Spinal cord (tissue), 10 donors: ENCODE results near the gene CHN2. TPM values are rescaled to one million over a fixed set of nuclear protein-coding genes. Genes with fewer than 3 reads are reported as not detected.

Experiments
- DNase-seq, 6 donors: peaks; one replicate each; pipeline versions ENCODE4 v3.0.0 to v3.0.0-alpha.2; 2013 to 2015; ENCODE audit warnings: low spot score in 6 of 6, low read depth in 4 of 6
- H3K27ac ChIP-seq: one replicate; pipeline ENCODE4 v1.5.1; 2013; ENCODE audit warnings: low read depth, low read length, control low read depth
- H3K27me3 ChIP-seq: one replicate; pipeline ENCODE4 v1.6.1; 2013; ENCODE audit warnings: low read length; ENCODE audit not compliant: control insufficient read depth, insufficient read depth
- H3K36me3 ChIP-seq: one replicate; pipeline ENCODE4 v1.6.1; 2013; ENCODE audit warnings: low read length; ENCODE audit not compliant: control insufficient read depth, insufficient read depth
- H3K4me1 ChIP-seq: one replicate; pipeline ENCODE4 v1.6.1; 2013; ENCODE audit warnings: low read length; ENCODE audit not compliant: control insufficient read depth, insufficient read depth
- H3K4me3 ChIP-seq: one replicate; pipeline ENCODE4 v1.5.1; 2013; ENCODE audit warnings: low read depth, low read length, control low read depth
- H3K9me3 ChIP-seq: one replicate; pipeline ENCODE4 v1.6.1; 2013; ENCODE audit warnings: low read length; ENCODE audit not compliant: control insufficient read depth, insufficient read depth
- WGBS: methylation state at CpG from one replicate; pipeline ENCODE4 v1.1.5; 2013; ENCODE audit warnings: missing lambda C conversion rate; ENCODE audit not compliant: insufficient coverage; 5-methylcytosine and 5-hydroxymethylcytosine counted together
- polyA plus RNA-seq, 2 donors: library from polyadenylated mRNA; unstranded; fragments of 120-200 nt; gene quantifications; one replicate each; pipeline ENCODE4 v1.2.1, GENCODE V29; 2013; ENCODE audit not compliant: insufficient read length in 2 of 2
- total RNA-seq, 2 donors: library from RNA; depleted of rRNA in 1 of 2; stranded (reverse); fragments of 120-200 nt in 1 of 2; fragments of >200 nt in 1 of 2; gene quantifications; one replicate each; pipeline versions ENCODE4 v1.2.3 to v1.2.4, GENCODE V29; 2013 to 2014
- donor health status: healthy.

CHN2 gene
- total and polyA plus RNA-seq, 4 donors, result 17.9 to 30.5 (median 21.4) TPM

DNA sequence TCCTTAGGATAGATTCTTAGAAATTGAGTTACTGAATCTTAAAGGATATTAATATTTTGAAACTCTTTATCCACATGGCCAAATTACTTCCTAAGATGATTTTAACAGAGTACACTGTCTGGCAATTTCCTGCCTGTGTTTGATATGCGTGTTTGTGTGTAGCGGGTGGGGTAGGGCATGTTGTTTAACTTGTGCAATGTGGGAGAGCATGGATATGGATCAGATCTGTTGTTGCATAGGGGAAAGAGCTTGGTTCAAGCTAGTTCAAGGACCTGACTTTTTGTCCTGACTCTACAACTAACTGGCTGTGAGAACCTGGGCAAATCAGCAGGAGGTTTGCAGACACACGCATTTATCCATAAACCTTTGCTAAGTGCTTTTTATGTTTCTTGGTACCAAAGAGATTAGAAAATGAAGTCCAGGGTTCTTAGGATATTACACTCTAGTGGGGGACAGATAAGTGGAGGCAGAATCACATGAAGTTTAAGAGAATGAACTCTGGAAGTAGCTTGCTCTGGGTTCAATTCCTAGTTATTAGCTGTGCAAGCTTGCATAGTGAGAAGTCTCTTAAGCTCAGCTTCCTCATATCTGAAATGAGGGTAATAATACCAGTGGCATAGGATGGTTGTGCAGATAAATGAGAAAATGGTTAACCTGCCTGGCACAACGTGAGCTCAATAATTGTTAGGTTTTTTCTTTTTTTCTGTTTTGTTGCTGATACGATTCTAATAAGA, 272.8 kb downstream of the CHN2 start:
- Histone ChIP-seq H3K4me1 (no peaks in the 10 kb centered on the region), H3K36me3 (no peaks in the 10 kb centered on the region)
- 92% methylated on average over 2 of the region's 5 CpGs for WGBS

DNA sequence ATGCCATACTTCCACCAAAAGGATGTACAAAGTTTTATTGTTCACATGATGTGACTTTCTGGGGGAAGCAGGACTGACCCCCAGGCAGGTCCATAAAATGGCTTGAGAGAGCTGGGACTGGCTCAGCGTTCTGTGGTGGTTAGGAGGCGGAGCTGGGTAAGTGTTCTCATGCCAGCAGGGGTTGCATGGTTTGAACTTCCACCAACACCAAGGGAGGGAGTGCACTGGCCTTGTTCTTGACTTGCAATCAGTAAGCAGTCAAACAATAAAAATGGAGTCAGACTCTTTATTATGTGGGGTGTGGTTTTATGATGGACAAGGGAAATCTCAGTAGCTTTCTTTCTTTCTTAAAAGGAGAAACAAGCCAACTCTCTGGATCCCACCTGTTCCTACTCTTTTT, 273.6 kb downstream of the CHN2 start:
- H3K4me3 ChIP-seq, result no peak overlapping the region
- WGBS, result 90% methylated on average over 2 of the region's 2 CpGs
- no peaks in the 10 kb centered on the region for H3K4me1 ChIP-seq
- H3K36me3 ChIP-seq, result no peaks in the 10 kb centered on the region
- no peaks in the 10 kb centered on the region for H3K9me3 ChIP-seq
- no peaks in the 10 kb centered on the region for H3K27me3 ChIP-seq
- H3K27ac ChIP-seq, result no peak overlapping the region
- no peak for DNase-seq

More for the DNA sequence above, 272.8 kb downstream of the CHN2 start:
- H3K9me3 ChIP-seq, result no peaks in the 10 kb centered on the region
- H3K4me3 ChIP-seq, result no peak overlapping the region
- no peak for DNase-seq
- no peaks in the 10 kb centered on the region for H3K27me3 ChIP-seq
- no peak overlapping the region for H3K27ac ChIP-seq

DNA sequence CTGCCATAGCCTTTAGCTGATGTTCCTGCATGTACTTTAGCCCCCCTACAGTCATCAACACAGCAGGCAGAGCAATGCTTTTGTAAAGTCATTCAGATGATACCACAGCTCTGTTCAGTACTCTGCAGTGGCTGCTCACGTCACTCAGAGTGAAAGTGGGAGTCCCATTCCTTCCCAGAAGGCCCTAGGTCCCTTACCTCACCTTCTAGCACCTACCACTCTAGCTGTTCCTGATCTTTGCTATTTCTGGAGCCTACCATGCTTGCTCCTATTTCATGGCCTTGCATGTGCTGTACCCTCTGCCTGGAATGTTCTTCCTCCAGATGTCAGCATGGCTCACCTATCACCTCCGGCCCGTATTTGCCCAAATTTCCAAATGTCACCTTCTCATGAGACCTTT, 274.7 kb downstream of the CHN2 start:
- Histone ChIP-seq H3K27me3 (no peaks in the 10 kb centered on the region), H3K9me3 (no peaks in the 10 kb centered on the region), H3K36me3 (no peaks in the 10 kb centered on the region), H3K27ac (no peak overlapping the region), H3K4me3 (no peak overlapping the region), H3K4me1 (no peaks in the 10 kb centered on the region)
- 83% methylated on average over 3 of the region's 3 CpGs for WGBS
- no peak for DNase-seq

DNA sequence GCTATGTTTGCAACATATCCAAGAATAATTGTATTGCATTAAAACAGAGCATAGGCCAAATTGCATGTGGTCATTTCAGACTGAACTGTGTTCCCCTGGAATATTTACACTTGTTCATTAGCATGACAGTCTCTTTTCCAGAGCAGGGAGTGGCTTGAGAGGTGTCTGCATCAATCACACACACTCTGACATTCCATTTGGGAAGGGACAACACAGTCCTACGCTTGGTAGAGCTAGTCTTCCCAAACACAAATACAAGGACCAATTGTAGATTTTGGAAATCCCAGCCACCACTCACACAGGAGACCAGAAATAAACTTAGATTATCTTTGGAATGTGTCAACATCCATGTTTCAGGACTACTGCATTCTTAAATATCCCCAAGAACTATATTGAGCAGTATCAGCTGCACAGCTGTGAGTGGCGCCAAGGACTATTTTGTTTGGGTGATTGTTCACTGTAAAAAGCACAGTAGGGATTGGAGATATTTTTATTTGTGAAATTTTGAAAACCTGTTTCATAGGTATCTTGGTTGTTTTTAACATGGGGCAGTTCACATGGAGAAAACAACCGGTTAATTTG, 275.5 kb downstream of the CHN2 start:
- Histone ChIP-seq H3K36me3 (no peaks in the 10 kb centered on the region), H3K9me3 (no peaks in the 10 kb centered on the region), H3K4me1 (no peaks in the 10 kb centered on the region), H3K4me3 (no peak overlapping the region), H3K27ac (no peak overlapping the region), H3K27me3 (no peaks in the 10 kb centered on the region)
- DNase-seq, result no peak
- 80% methylated on average over 1 of the region's 3 CpGs for WGBS

DNA sequence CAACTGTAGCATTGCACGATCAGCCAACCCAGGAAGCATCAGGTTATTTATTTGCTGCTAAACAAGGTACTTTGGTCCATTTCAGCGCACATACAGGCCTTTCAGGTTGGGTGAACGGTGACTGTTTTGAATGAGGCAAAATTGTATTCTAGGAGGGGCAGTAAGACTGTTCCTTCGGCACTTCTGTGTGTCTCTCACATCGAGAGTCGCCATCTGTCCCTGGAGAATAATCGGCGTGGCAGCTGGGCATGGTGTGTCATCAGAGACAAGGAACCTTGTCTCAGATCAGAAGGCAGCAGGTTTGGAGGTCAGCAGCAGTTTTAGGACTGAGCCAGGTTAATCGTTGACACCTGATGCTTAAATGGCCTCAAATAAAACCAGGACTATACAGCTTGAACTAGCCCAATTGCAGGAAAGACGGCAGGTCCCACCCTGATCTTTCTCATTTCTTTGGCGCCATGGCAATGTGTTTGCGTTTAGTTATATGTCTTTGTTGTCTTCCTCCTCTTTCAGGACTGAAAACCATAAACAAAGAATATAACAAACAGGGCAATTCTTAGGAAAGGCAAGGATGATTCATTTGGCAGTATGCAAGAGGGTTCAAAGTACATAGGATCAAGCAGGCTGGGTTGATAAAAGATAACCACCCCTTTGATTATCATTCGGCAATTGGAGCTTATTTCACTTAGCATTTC, 277.0 kb downstream of the CHN2 start:
- no peaks in the 10 kb centered on the region for H3K4me1 ChIP-seq
- no peak for DNase-seq
- no peak overlapping the region for H3K27ac ChIP-seq
- H3K36me3 ChIP-seq, result no peaks in the 10 kb centered on the region
- 73% methylated on average over 10 of the region's 13 CpGs for WGBS
- H3K4me3 ChIP-seq, result no peak overlapping the region
- no peaks in the 10 kb centered on the region for H3K27me3 ChIP-seq
- no peaks in the 10 kb centered on the region for H3K9me3 ChIP-seq

DNA sequence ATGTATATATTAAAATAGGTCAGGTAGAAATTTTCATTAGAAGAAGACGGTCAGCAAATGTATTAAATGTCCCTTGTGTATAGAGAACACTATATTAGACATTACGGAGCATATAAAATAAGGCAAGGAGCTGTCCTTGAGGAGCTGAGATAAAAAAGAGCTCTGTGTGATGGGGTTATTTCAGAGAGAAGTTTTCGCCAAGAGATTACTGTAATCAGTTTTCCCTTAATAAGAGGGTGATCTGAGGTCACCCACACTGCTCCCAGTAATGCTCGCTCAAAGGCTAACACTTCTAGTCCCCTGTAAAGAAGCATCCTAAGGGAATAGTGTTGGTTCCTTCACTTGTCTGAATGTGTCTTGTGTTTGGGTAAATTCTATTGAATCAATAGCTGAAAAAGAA, 282.3 kb downstream of the CHN2 start:
- no peak overlapping the region for H3K4me3 ChIP-seq
- H3K36me3 ChIP-seq, result no peaks in the 10 kb centered on the region
- WGBS, result no CpG with 5 or more reads among the region's 4 CpGs
- peak in 1 of 6 donors; percentile 49 for DNase-seq
- H3K4me1 ChIP-seq, result peaks cover 14% of the 10 kb centered on the region
- no peaks in the 10 kb centered on the region for H3K9me3 ChIP-seq
- no peak overlapping the region for H3K27ac ChIP-seq
- H3K27me3 ChIP-seq, result no peaks in the 10 kb centered on the region

DNA sequence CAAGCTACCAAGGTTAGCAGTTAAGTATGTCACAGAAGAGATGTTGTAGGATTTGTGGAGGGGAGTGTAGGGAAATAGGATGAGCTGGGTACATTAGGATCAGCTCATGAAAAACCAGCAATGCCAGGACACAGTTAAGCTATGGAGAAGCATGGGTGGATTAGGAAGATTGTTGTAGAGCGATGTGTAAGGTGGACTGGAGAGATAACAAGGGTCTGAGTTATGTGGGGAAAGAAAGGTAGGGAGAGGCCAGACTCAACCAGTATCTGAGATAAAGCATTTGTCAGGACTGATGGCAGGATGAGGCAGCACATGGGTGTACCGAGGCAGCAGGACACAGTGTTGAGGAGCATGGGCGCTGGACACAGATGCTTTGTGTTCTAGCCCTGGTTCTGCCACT, 283.7 kb downstream of the CHN2 start:
- H3K27ac ChIP-seq, result no peak overlapping the region
- DNase-seq, result no peak
- H3K27me3 ChIP-seq, result no peaks in the 10 kb centered on the region
- no peak overlapping the region for H3K4me3 ChIP-seq
- WGBS, result 98% methylated on average over 3 of the region's 3 CpGs
- H3K9me3 ChIP-seq, result no peaks in the 10 kb centered on the region
- H3K36me3 ChIP-seq, result no peaks in the 10 kb centered on the region
- peaks cover 14% of the 10 kb centered on the region for H3K4me1 ChIP-seq

DNA sequence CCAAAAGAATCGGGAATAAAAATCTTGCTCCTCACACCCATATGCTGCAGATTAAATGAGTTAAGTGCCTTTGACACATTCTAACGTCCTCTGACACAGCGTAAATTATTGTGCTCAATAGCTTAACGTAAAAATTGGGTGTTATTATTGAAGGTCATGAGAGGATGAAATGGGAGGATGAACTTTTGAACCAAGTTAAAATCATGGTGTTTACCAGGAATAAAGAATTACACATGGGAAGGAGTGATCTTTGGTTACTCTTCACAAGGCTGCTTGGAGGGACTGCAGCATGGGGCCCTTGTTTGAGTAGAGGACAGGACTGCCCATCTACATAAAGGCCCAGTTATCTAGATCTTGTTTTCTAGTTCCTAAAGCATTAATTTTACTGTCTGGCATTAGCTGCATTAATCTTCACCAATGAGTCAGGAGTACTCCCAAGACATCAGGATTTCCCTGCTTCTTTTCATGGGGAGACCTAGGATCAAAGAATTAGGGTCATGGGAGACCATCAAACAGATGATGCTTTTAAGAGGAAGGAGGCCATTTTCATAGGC, 284.2 kb downstream of the CHN2 start:
- H3K4me1 ChIP-seq, result peaks cover 14% of the 10 kb centered on the region
- no peak overlapping the region for H3K4me3 ChIP-seq
- no peak overlapping the region for H3K27ac ChIP-seq
- DNase-seq, result no peak
- 83% methylated on average over 3 of the region's 4 CpGs for WGBS
- H3K9me3 ChIP-seq, result no peaks in the 10 kb centered on the region
- no peaks in the 10 kb centered on the region for H3K27me3 ChIP-seq
- H3K36me3 ChIP-seq, result no peaks in the 10 kb centered on the region

DNA sequence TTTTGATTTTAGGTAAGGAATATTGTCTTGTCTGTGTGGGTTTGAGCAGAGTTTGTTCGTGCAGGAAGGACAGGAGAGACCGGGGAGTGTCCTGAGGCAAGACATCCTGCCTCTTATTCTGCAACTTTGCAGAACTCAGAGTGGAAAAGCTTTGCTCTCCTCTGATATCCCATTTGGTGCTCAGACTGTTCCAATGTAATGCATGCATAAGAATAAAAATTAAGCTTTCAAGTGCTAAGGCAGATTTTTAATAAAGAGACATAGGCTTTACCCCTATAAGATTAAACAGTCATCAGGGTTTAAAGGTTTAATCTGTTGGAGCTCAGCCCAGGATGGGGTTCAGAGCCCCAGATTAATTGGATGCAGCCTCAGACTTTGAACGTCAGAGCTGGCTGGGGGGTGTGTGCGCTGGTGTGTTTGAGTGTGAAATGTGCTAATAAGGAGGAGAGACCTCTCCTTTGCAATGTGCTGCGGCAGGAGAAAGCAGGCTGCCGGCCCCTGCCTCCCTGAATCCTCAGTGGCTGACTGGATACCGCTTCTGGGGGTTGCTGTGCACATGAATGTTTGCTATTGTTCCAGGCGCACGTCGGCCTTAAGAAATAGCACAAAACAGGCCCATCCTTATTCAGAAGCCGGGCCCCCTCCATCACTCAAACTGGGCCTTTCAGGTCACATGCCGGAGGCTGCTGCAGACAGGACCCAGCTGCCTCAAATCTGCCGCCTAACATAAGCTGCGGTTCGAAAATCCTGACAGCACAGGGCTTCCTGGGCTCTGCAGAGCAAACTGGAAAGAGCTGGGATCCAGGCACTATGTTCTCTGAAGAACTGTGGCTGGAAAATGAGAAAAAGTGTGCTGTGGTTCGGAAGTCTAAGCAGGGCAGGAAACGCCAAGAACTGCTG, 285.0 kb downstream of the CHN2 start:
- Histone ChIP-seq H3K4me1 (peaks cover 14% of the 10 kb centered on the region), H3K36me3 (no peaks in the 10 kb centered on the region), H3K27ac (peak overlapping the region; percentile 44), H3K4me3 (no peak overlapping the region), H3K27me3 (no peaks in the 10 kb centered on the region), H3K9me3 (no peaks in the 10 kb centered on the region)
- 31% methylated on average over 13 of the region's 17 CpGs for WGBS
- peak in 5 of 6 donors; percentile 12 to 77 (median 27) for DNase-seq
